HG03565 (cell line): Measurements from ENCODE around the gene PATJ.

Experiments
- ATAC-seq: cut with Tn5 transposase; IDR thresholded peaks from one replicate; pipeline ENCODE4 v1.9.1; 2021; ENCODE audit warnings: mild to moderate bottlenecking, moderate library complexity; ENCODE audit not compliant: unreplicated experiment

The PATJ gene

GRCh38 chr1:62082456-62083363, 340.4 kb downstream of the PATJ start:
- ATAC-seq, result peak; percentile 72

GRCh38 chr1:62084310-62084890, 342.1 kb downstream of the PATJ start:
- ATAC-seq, result no peak

GRCh38 chr1:62088439-62088838, 346.2 kb downstream of the PATJ start:
- no peak for ATAC-seq

GRCh38 chr1:62089570-62089969, 347.3 kb downstream of the PATJ start:
- ATAC-seq, result no peak

- ATAC-seq, result no peak
Measured at GRCh38 chr1:62090016-62090415, 347.7 kb downstream of the PATJ start.

GRCh38 chr1:62092110-62092509, 349.8 kb downstream of the PATJ start:
- no peak for ATAC-seq

GRCh38 chr1:62093261-62093660, 351.0 kb downstream of the PATJ start:
- no peak for ATAC-seq

- no peak for ATAC-seq
Measured at GRCh38 chr1:62097464-62097863, 355.2 kb downstream of the PATJ start.

GRCh38 chr1:62100442-62100841, 358.2 kb downstream of the PATJ start:
- no peak for ATAC-seq

GRCh38 chr1:62103846-62104245, 361.6 kb downstream of the PATJ start:
- ATAC-seq, result no peak

GRCh38 chr1:62107923-62108322, 365.6 kb downstream of the PATJ start:
- no peak for ATAC-seq

GRCh38 chr1:62109124-62109523, 366.8 kb downstream of the PATJ start:
- ATAC-seq, result no peak

GRCh38 chr1:62110198-62110817, 368.0 kb downstream of the PATJ start:
- no peak for ATAC-seq

GRCh38 chr1:62111084-62111483, 368.8 kb downstream of the PATJ start:
- ATAC-seq, result no peak

- ATAC-seq, result no peak
Measured at GRCh38 chr1:62113507-62113906, 371.2 kb downstream of the PATJ start.

- ATAC-seq, result no peak
Measured at GRCh38 chr1:62117018-62117750, 374.9 kb downstream of the PATJ start.

GRCh38 chr1:62126579-62127290, 384.5 kb downstream of the PATJ start:
- no peak for ATAC-seq

- ATAC-seq, result no peak
Measured at GRCh38 chr1:62128745-62129144, 386.5 kb downstream of the PATJ start.

GRCh38 chr1:62131093-62131725, 388.9 kb downstream of the PATJ start:
- ATAC-seq, result peak; percentile 93

GRCh38 chr1:62138029-62138428, 395.7 kb downstream of the PATJ start:
- ATAC-seq, result no peak
